Gastroesophageal sphincter (tissue), 4 donors: Measurements from ENCODE around the gene UNCX. TPM values are rescaled to one million over a fixed set of nuclear protein-coding genes. Genes with fewer than 3 reads are reported as not detected.
"Not testable (repeated sequence)": the region's sequence is repeated elsewhere in the genome, so short reads cannot be mapped to it uniquely, and the experiment has no call there.

Experiments
- ATAC-seq: fragments of 150-250 bp; one replicate; pipeline ENCODE4 v1.9.1; 2016; ENCODE audit warnings: mild to moderate bottlenecking, moderate library complexity
- H3K27ac ChIP-seq, 4 donors: fragments of 200-600 bp; sonication (generic) in 3 of 4; 1 replicate in 3 of 4; 2 replicates in 1 of 4; pipeline ENCODE4 v1.5.1; 2016 to 2019
- H3K27me3 ChIP-seq: fragments of 200-600 bp; sonication (generic); one replicate; pipeline ENCODE4 v1.5.1; 2019
- H3K36me3 ChIP-seq, 2 donors: fragments of 200-600 bp; sonication (generic); one replicate each; pipeline ENCODE4 v1.5.1; 2019; ENCODE audit warnings: control low read depth in 1 of 2
- H3K4me1 ChIP-seq, 3 donors: fragments of 200-600 bp; sonication (generic); 1 replicate in 2 of 3; 2 replicates in 1 of 3; pipeline ENCODE4 v1.5.1; 2016 to 2019; ENCODE audit warnings: control low read depth in 2 of 3
- H3K4me3 ChIP-seq, 2 donors: fragments of 200-600 bp; sonication (generic); one replicate each; pipeline ENCODE4 v1.5.1; 2019; ENCODE audit warnings: mild to moderate bottlenecking in 1 of 2, moderate library complexity in 1 of 2
- H3K9me3 ChIP-seq, 3 donors: fragments of 200-600 bp; sonication (generic); one replicate each; pipeline ENCODE4 v1.5.1; 2017 to 2019; ENCODE audit warnings: control low read depth in 2 of 3
- CTCF ChIP-seq, 4 experiments: fragments of 200-600 bp in 2 of 4; fragments of 450-650 bp in 2 of 4; sonication (generic) in 1 of 4; IDR thresholded peaks; one replicate each; pipeline ENCODE4 v1.5.1; 2017 to 2019; ENCODE audit warnings: antibody characterized with exemption in 4 of 4, mild to moderate bottlenecking in 2 of 4, moderate library complexity in 2 of 4
- EP300 ChIP-seq: sonication (generic); formaldehyde crosslinking; IDR thresholded peaks from one replicate; pipeline ENCODE4 v1.6.1; 2017; ENCODE audit warnings: antibody characterized with exemption, mild to moderate bottlenecking
- POLR2A ChIP-seq, 2 donors: fragments of 450-650 bp; IDR thresholded peaks; one replicate each; pipeline ENCODE4 v1.6.1; 2017; ENCODE audit warnings: antibody characterized with exemption in 2 of 2, mild to moderate bottlenecking in 2 of 2, moderate library complexity in 1 of 2
- POLR2AphosphoS5 ChIP-seq: sonication (generic); formaldehyde crosslinking; IDR thresholded peaks from one replicate; pipeline ENCODE4 v1.6.1; 2017; ENCODE audit warnings: antibody characterized with exemption
- WGBS, 2 donors: methylation state at CpG; one replicate each; pipeline ENCODE4 v1.1.5; 2018; ENCODE audit warnings: low coverage in 1 of 2; 5-methylcytosine and 5-hydroxymethylcytosine counted together
- total RNA-seq, 4 donors: library from RNA; depleted of rRNA; stranded (reverse); fragments of >200 nt; gene quantifications; one replicate each; pipeline ENCODE4 v1.1.0, GENCODE V29; 2016

The UNCX gene
- total RNA-seq, 4 donors from 2014 or later = not detected

- H3K4me1 ChIP-seq = peaks cover 0 to 13% (median 0%) of the 10 kb centered on the region in 3 donors
- ATAC-seq = no peak
- H3K9me3 ChIP-seq = no peaks in the 10 kb centered on the region
- 31 to 93% methylated on average over 2 to 7 of the region's 19 CpGs for WGBS, 2 donors
- H3K36me3 ChIP-seq = no peaks in the 10 kb centered on the region
- no peak for TF ChIP-seq POLR2A (IDR thresholded peaks at IDR 0.05)
- no peak for TF ChIP-seq POLR2AphosphoS5
- TF ChIP-seq EP300 = no peak
- TF ChIP-seq CTCF (IDR thresholded peaks at IDR 0.05) = no peak
- peaks cover 69% of the 10 kb centered on the region for H3K27me3 ChIP-seq
- H3K4me3 ChIP-seq = no peak overlapping the region
- H3K27ac ChIP-seq = no peak overlapping the region
Observed at GRCh38 chr7:1200045-1200444, 32.6 kb upstream of the UNCX start.

GRCh38 chr7:1201916-1202315 is 30.8 kb upstream of the UNCX start:
- Histone ChIP-seq H3K27ac (no peak overlapping the region), H3K36me3 (no peaks in the 10 kb centered on the region), H3K4me3 (no peak overlapping the region), H3K9me3 (no peaks in the 10 kb centered on the region), H3K4me1 (peaks cover 0 to 13% (median 0%) of the 10 kb centered on the region in 3 donors), H3K27me3 (peaks cover 70% of the 10 kb centered on the region)
- no peak for ATAC-seq
- WGBS, 2 donors = 78 to 84% methylated on average over 4 to 10 of the region's 15 CpGs
- TF ChIP-seq POLR2A (IDR thresholded peaks at IDR 0.05) (no peak), CTCF (IDR thresholded peaks at IDR 0.05) (no peak), POLR2AphosphoS5 (no peak), EP300 (no peak)

GRCh38 chr7:1202914-1203313 is 29.8 kb upstream of the UNCX start:
- not testable (repeated sequence) for H3K36me3 ChIP-seq, H3K4me3 ChIP-seq, H3K27ac ChIP-seq, ATAC-seq, H3K9me3 ChIP-seq, H3K4me1 ChIP-seq
- peaks cover 74% of the 10 kb centered on the region for H3K27me3 ChIP-seq
- 89% methylated on average over 4 to 6 of the region's 6 CpGs for WGBS, 2 donors

GRCh38 chr7:1204460-1205140 is 28.1 kb upstream of the UNCX start:
- H3K4me3 ChIP-seq = no peak overlapping the region
- no peak overlapping the region for H3K27ac ChIP-seq
- TF ChIP-seq POLR2AphosphoS5 (no peak), CTCF (IDR thresholded peaks at IDR 0.05) (no peak), EP300 (no peak), POLR2A (IDR thresholded peaks at IDR 0.05) (no peak)
- ATAC-seq = no peak
- peaks cover 78% of the 10 kb centered on the region for H3K27me3 ChIP-seq
- no peaks in the 10 kb centered on the region for H3K36me3 ChIP-seq
- H3K9me3 ChIP-seq = no peaks in the 10 kb centered on the region
- peaks cover 0 to 5% (median 0%) of the 10 kb centered on the region in 3 donors for H3K4me1 ChIP-seq
- WGBS, 2 donors = 25 to 69% methylated on average over 9 to 16 of the region's 19 CpGs

GRCh38 chr7:1205742-1206141 is 26.9 kb upstream of the UNCX start:
- H3K27ac ChIP-seq, H3K4me3 ChIP-seq, ATAC-seq, H3K4me1 ChIP-seq, H3K36me3 ChIP-seq, H3K9me3 ChIP-seq: not testable (repeated sequence)
- H3K27me3 ChIP-seq = peaks cover 78% of the 10 kb centered on the region
- 80 to 83% methylated on average over 1 to 2 of the region's 7 CpGs for WGBS, 2 donors

GRCh38 chr7:1209097-1209496 is 23.6 kb upstream of the UNCX start:
- Histone ChIP-seq H3K4me3 (no peak overlapping the region), H3K9me3 (no peaks in the 10 kb centered on the region), H3K4me1 (peaks cover 0 to 14% (median 10%) of the 10 kb centered on the region in 3 donors), H3K27me3 (peaks cover 80% of the 10 kb centered on the region), H3K36me3 (no peaks in the 10 kb centered on the region), H3K27ac (no peak overlapping the region)
- no peak for ATAC-seq
- WGBS, 2 donors = 75 to 78% methylated on average over 14 of the region's 14 CpGs
- TF ChIP-seq EP300 (no peak), CTCF (IDR thresholded peaks at IDR 0.05) (no peak), POLR2A (IDR thresholded peaks at IDR 0.05) (no peak), POLR2AphosphoS5 (no peak)
